ENCODE results near the gene PRADC1. TPM values are rescaled to one million over a fixed set of nuclear protein-coding genes. Genes with fewer than 3 reads are reported as not detected.

Gene PRADC1
- polyA plus RNA-seq, 3 donors: 9.0 to 49.2 (median 33.3) TPM

GRCh38 chr2:73244580-73244979, 11.5 kb upstream of the PRADC1 start:
- H3K4me3 ChIP-seq (replicated peaks in 1 of 3; ENCODE audit: low read depth in 2 of 3, low read length in 3 of 3): no peak overlapping the region
- intact Hi-C loops (cut with micrococcal nuclease): no loop called here
- no peak for DNase-seq
- no peak for TF ChIP-seq CTCF (IDR thresholded peaks at IDR 0.05)
- H3K4me2 ChIP-seq (replicated peaks; ENCODE audit: extremely low read depth, low read length, poor library complexity, severe bottlenecking): no peak overlapping the region
- H3K27me3 ChIP-seq (ENCODE audit: control insufficient read depth in 2 of 2, insufficient read depth in 2 of 2, low read length in 2 of 2): no peaks in the 10 kb centered on the region
- no peak overlapping the region for H3K4me3 Mint-ChIP-seq
- peaks cover 88 to 100% of the 10 kb centered on the region in 2 donors for H3K36me3 ChIP-seq (replicated peaks in 1 of 2; ENCODE audit: control insufficient read depth in 1 of 2, insufficient read depth in 2 of 2, low read length in 2 of 2)
- H3K27ac ChIP-seq (ENCODE audit: low read depth in 1 of 2, low read length in 2 of 2): no peak overlapping the region
- no peaks in the 10 kb centered on the region for H3K4me1 Mint-ChIP-seq
- no peak overlapping the region for H3K27ac Mint-ChIP-seq
- H3K9ac ChIP-seq (ENCODE audit: insufficient read depth, low read length, poor library complexity, severe bottlenecking): no peak overlapping the region
- H3K36me3 Mint-ChIP-seq: peaks cover 78 to 90% of the 10 kb centered on the region in 2 donors
- 100% methylated on average over 2 of the region's 3 CpGs for WGBS (ENCODE audit: insufficient coverage)
- no peaks in the 10 kb centered on the region for H3K9me3 ChIP-seq (replicated peaks in 1 of 2; ENCODE audit: control insufficient read depth in 1 of 2, insufficient read depth in 1 of 2, low read length in 2 of 2)
- H3K4me1 ChIP-seq (ENCODE audit: control insufficient read depth in 1 of 2, insufficient read depth in 2 of 2, low read length in 2 of 2): no peaks in the 10 kb centered on the region
- no peaks in the 10 kb centered on the region for H3K27me3 Mint-ChIP-seq (ENCODE audit: low read depth in 3 of 3)
- peaks cover 14% of the 10 kb centered on the region for H3K79me2 ChIP-seq (ENCODE audit: insufficient read depth, low read length)
- peaks cover 46% of the 10 kb centered on the region for H4K20me1 ChIP-seq (ENCODE audit: insufficient read depth, low read length)
- H2AFZ ChIP-seq (ENCODE audit: insufficient read depth, low read depth, low read length, poor library complexity, severe bottlenecking): no peak overlapping the region
- no peaks in the 10 kb centered on the region for H3K9me3 Mint-ChIP-seq

GRCh38 chr2:73243884-73244570, 11.0 kb upstream of the PRADC1 start:
- Mint-ChIP-seq H3K9me3 (no peaks in the 10 kb centered on the region), H3K4me3 (no peak overlapping the region), H3K27ac (no peak overlapping the region), H3K36me3 (peaks cover 76 to 84% of the 10 kb centered on the region in 2 donors), H3K27me3 (ENCODE audit: low read depth in 3 of 3) (no peaks in the 10 kb centered on the region), H3K4me1 (no peaks in the 10 kb centered on the region)
- H3K9me3 ChIP-seq (replicated peaks in 1 of 2; ENCODE audit: control insufficient read depth in 1 of 2, insufficient read depth in 1 of 2, low read length in 2 of 2): no peaks in the 10 kb centered on the region
- no peaks in the 10 kb centered on the region for H3K27me3 ChIP-seq (ENCODE audit: control insufficient read depth in 2 of 2, insufficient read depth in 2 of 2, low read length in 2 of 2)
- intact Hi-C loops (cut with micrococcal nuclease): no loop called here
- H3K9ac ChIP-seq (ENCODE audit: insufficient read depth, low read length, poor library complexity, severe bottlenecking): no peak overlapping the region
- H3K4me2 ChIP-seq (replicated peaks; ENCODE audit: extremely low read depth, low read length, poor library complexity, severe bottlenecking): no peak overlapping the region
- TF ChIP-seq CTCF (IDR thresholded peaks at IDR 0.05): no peak
- H3K4me1 ChIP-seq (ENCODE audit: control insufficient read depth in 1 of 2, insufficient read depth in 2 of 2, low read length in 2 of 2): no peaks in the 10 kb centered on the region
- H2AFZ ChIP-seq (ENCODE audit: insufficient read depth, low read depth, low read length, poor library complexity, severe bottlenecking): no peak overlapping the region
- 88% methylated on average over 4 of the region's 5 CpGs for WGBS (ENCODE audit: insufficient coverage)
- H3K4me3 ChIP-seq (replicated peaks in 1 of 3; ENCODE audit: low read depth in 2 of 3, low read length in 3 of 3): no peak overlapping the region
- H3K27ac ChIP-seq (ENCODE audit: low read depth in 1 of 2, low read length in 2 of 2): no peak overlapping the region
- H3K79me2 ChIP-seq (ENCODE audit: insufficient read depth, low read length): peaks cover 20% of the 10 kb centered on the region
- peaks cover 88 to 100% of the 10 kb centered on the region in 2 donors for H3K36me3 ChIP-seq (replicated peaks in 1 of 2; ENCODE audit: control insufficient read depth in 1 of 2, insufficient read depth in 2 of 2, low read length in 2 of 2)
- H4K20me1 ChIP-seq (ENCODE audit: insufficient read depth, low read length): peaks cover 51% of the 10 kb centered on the region
- no peak for DNase-seq

Data from CD14-positive monocyte (primary cell).